ENCODE results near the gene PALB2. TPM values are rescaled to one million over a fixed set of nuclear protein-coding genes. Genes with fewer than 3 reads are reported as not detected.

The PALB2 gene
- total and polyA plus RNA-seq, 9 of the 15 experiments (the other 6 are each of a cell fraction or from before 2014, with no cell fraction given): 7.0 to 25.8 (median 15.2) TPM

GRCh38 chr16:23609929-23610328 is 31.2 kb downstream of the PALB2 start (continued):
- peak; percentile 81 for TF ChIP-seq ZBTB40 (IDR thresholded peaks at IDR 0.05)
- TF ChIP-seq ZBTB40 (CRISPR knock-in tag; IDR thresholded peaks at IDR 0.05): peak; percentile 84
- no peak for TF ChIP-seq MITF (IDR thresholded peaks at IDR 0.05)

Measured in K562 (cell line).